Islet precursor cell (in vitro differentiated cells): ENCODE results near the gene CENPE.

Source experiments
- DNase-seq: peaks from one replicate; pipeline ENCODE4 v3.0.0-alpha.2; 2018

Gene CENPE

GRCh38 chr4:103075894-103076746 is 122.0 kb downstream of the CENPE start:
- peak; percentile 78 for DNase-seq

DNA sequence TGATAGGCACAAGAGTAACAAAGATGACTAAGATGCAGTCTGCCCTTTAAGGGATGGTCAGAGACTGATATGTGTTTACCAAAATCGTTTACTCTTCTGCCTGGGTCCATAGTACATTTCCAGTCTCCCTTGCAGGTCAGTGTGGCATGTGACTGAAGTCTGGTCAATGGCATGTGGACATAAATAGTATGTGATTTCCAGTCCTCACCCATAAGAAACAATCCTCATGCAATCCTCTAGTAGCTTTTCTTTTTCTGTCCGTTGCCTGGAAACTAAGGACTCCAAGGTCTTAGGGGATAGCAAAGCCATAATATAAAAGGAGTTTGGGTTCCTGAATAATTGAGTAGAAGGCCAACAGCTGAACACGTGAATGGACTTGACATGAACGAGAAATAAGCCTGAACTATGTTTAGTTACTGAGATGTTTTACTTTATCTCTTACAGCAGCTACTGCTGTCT is 122.7 kb downstream of the CENPE start:
- no peak for DNase-seq

GRCh38 chr4:103074744-103075434 is 123.3 kb downstream of the CENPE start:
- no peak for DNase-seq

DNA sequence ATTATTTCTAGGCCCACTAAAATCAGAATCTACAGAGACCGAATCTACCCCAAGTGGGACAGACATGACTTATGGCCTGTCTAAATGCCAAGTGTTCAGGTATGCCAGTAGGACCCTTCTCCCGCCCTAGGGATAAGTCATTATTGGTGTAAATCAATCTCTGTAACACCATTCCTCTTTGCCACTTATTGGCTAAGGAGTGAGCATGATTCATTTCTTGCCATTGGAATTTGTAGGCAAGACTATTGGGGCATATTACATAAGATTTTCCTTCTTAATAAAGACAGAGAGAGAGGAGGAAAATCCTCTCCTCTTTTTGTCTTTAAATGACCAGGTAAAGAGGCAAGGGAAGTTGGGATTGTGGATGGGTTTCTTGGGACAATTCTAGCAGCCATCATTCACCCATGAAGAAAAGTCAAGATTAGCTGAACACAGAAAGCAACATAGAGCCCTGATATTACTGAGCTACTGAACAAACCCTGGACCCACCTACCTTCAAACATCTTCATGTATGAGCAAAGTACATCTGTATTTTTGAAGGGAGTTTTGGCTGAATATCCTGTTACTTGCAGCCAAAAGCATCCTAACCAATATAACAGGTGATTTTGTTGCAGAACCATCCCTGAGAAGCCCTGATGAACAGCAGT is 124.2 kb downstream of the CENPE start:
- no peak for DNase-seq

DNA sequence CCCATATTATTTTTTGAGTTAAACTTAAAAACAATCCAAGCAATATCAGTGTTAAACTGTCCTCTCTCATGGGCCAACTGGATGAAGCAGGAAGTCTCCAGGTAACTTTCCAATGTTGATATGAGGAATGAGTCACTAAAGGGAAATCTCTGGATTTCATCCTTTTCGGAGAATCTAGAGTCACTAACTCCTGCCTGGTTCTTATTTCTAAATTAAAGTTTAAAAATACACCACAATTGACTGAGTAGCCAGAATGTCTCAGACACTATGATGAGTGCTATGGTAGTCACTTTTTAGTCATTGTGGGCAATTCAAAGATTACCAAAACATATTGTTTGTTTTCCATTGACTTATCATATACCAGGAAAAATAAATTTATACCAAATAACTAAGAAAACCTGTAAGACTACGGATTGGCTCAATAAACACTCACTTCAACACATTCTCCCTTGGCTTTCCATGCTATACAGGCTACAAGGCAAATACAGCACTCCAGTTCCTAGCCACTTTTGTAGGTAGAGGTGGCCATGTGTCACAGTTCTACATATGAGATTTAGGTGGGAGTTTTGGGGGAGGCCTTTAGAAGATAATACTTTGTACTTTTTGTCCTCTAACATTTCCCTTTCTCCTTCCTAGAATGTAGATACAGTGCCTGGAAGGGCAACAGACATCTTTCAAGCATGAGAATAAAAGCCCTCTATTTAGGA is 130.1 kb downstream of the CENPE start:
- no peak for DNase-seq

GRCh38 chr4:103060453-103061148 is 137.5 kb downstream of the CENPE start:
- no peak for DNase-seq
